COLO668 (cell line): ENCODE data around the gene SLC8A1.

Experiments
- DNase-seq: peaks from one replicate; lab custom pipeline; 2025; ENCODE audit not compliant: unreplicated experiment; lab: John Stamatoyannopoulos, UW

SLC8A1 gene

GRCh38 chr2:40451918-40452605, at the start of gene SLC8A1:
SLC8A1 (minus strand) TSS chr2:40452090.
- DNase-seq = peak; percentile 67

- DNase-seq = no peak
Measured at GRCh38 chr2:40499437-40499836, 47.5 kb upstream of the SLC8A1 start.

DNA sequence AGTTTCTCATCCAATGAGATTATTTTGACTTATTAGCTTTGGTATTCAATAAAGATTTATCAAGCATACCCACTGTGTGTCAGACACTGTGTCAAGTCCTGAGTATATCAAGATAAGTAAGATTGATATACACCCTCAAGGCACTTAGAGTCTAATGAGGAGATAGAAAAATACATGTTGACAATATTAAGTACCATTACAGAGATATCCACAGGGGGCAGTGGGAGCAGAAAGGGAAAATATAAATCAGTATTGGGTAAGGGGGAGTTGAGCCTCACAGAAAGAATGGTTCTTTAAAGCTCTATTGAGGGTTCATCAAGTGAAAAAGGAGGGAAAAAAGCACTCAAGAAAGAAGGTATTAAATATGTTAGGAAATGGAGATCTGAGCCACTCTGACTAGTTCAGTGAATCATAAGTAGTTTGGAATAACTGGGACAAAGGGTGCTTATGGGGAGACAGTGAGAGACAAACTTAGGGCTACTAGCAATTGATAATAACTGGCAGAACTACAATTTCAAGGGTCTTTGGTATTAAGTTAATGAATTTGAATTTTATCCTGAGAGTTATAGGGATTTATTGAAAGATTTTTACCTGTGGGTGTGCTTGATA, 45.5 kb upstream of the SLC8A1 start:
- no peak for DNase-seq

- no peak for DNase-seq
Measured at GRCh38 chr2:40489678-40489960, 37.7 kb upstream of the SLC8A1 start.

- no peak for DNase-seq
Measured at GRCh38 chr2:40488927-40489677, 37.2 kb upstream of the SLC8A1 start.

- no peak for DNase-seq
Measured at GRCh38 chr2:40488101-40488601, 36.3 kb upstream of the SLC8A1 start.

DNA sequence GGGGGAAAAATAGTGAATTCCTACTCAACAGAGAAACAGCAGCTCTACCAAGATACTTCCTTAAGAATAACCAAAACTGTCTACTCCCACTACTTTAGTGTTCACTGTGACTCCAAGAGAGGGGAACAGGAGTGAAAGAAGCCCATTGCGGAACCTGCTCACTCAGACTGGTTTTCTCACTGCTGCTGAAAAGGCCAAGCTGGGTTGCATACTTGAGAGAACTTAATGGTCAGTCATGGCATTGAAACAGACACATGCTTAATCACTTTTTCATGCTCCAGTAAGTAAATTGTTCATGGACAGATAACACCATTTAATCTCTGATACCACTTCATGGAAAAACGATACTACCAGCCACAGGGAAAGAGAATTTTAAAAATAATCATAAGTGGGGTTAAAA, 35.7 kb upstream of the SLC8A1 start:
- DNase-seq = no peak

GRCh38 chr2:40485854-40486253, 34.0 kb upstream of the SLC8A1 start:
- DNase-seq = no peak

DNA sequence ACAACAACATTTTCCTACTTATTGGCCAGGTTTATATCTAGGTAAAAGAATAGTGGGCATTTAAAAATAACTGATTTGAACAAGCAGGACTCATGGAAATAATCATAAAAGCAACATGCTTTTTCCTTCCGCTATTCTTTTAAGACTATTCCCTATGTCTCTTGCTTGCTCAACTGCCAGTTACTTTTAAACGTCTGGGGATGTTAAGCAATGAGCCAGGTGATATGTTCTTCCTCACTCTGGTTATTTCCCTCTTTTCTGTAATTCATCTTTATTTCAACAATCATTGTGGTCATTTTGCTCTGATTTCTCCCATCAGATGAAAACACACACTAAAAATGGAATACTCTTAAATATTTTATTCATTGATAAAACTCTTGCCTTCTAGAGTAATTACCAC, 33.4 kb upstream of the SLC8A1 start:
- no peak for DNase-seq

GRCh38 chr2:40483549-40484243, 31.8 kb upstream of the SLC8A1 start:
- no peak for DNase-seq

DNA sequence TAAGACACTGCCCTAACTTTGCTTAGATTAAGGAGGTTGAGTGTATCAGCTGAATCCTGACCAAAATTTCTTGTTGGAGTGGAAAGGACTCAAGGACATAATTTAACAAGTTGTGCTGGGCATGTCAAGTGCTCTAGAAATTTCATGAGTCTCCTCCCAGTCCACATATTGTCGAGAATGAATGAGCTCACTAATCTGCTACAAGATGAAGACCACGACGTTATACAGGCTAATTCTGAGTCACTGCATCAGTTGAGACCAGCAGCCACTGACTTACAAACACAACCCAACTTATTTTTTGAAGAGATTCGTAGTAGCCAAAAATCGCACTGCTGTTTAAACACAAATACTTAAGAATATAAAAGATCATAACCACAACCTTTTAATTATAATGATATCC, 28.7 kb upstream of the SLC8A1 start:
- no peak for DNase-seq

DNA sequence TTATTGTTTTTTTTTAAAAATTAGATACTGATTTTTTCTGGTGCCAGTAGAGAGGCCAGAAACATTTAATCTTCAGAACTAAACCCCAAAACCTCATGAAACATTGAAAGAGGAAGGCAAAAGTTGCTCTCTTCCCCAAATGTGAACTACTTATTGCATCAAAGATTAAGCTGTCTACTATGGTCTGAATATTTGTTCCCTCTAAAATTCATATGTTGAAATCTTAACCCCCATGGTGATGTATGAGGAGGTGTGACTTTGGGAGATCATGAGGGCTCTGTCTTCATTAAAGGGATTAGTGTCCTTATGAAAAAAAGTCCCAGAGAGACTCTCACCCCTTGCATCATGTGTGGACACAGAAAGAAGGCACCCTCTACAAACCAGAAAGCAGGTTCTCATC, 28.2 kb upstream of the SLC8A1 start:
- DNase-seq = no peak

- DNase-seq = no peak
Measured at GRCh38 chr2:40477361-40477760, 25.5 kb upstream of the SLC8A1 start.

DNA sequence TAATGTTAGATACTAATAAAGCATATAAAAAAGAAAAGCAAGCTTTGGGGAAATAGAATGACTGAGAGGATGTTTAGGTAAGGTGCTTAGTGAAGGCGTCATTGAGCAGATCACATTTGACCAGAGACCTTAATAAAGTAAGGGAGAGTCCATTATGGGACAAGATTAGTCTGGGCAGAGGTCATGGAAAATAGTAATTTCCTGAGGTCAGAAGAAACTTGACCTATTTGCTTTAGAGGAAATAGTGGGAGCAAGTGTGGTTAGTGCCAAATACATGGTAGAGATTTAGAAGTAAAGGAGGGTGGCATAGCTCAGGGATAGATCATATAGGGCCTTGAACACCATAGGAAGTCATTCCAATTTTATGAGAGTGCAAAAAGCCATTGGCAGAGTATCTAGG, 24.5 kb upstream of the SLC8A1 start:
- DNase-seq = no peak

DNA sequence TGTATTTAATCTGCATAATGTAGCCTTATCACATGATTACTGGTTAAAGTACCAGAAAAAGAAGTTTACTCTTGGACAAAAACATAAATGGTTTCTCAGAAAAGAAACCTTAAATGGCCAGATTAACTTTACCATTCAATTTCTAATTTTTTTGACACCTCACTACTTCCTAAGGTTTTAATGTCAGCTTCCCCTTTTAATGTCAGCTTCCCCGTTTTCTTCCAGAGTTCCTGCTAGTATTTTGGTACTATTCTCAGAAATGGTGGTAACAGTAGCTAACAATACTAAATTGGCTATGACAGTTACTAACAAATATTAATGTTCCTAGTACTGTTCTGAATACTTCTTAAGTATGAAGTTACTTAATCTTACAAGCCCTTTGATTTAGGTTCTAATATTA, 22.4 kb upstream of the SLC8A1 start:
- DNase-seq = no peak

DNA sequence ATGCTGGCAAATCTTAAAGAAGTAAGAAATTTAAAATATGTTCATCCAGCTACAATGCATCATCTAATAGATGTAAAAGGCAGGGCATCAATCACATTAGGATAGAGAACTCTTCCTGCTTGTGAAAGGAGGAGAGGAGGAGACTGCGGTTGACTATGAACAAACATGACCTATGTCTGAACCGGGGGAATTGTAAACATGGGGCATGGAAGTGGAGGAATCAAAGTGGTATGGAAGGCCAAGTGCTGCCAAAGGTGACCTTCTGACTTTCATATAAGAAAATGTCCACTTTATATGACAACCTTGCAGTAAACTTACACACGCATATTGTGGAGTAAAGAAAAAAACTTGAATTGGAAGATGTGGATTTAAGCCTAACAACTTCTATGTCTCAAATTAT, 20.0 kb upstream of the SLC8A1 start:
- DNase-seq = no peak

DNA sequence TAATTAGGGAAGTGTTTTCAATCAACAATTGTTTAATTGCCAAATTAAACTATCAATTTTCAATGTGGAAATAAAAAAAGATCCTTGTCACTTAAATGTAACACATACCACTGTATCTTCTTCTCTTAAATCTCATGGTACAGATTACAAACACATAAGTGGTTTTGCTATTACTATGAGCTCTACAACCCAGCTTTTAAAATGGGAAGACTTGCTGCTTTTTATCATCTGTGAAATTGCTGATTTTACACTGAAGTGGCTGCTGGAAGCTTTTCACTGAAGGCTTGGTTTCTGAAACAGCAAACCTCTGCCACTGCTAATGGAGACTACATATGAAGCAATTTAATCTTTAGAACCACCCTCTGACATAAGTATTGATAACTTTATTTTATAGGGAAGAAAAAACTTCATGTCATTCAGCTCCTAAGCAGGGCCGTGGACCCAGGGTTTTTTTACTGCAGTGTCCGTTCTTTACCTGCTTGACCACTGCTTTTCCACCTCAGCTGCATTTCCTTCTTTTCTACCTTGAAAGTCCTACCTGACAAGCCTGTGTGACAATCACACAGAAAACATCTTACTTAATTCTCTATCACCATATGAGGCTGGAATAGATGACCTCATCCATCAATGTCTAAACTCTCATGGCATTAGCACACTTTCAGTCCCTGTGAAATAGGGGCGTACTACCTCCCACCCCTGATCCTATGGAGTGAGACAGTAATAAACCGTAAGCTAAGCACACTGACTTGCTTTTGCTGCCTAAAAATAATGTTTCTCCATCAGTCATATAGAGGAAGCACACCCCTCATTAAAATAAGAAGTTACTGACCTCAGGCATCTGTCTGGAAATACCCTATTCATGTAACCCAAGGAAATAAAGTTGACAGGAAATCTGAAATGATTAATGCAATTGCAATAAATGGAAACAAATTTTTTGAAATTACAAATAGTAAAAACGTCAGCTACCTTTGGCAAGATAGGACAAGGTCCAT, 19.2 kb upstream of the SLC8A1 start:
- DNase-seq = no peak

GRCh38 chr2:40466935-40467572, 15.2 kb upstream of the SLC8A1 start:
- DNase-seq = no peak

GRCh38 chr2:40466332-40466906, 14.5 kb upstream of the SLC8A1 start:
- DNase-seq = no peak

GRCh38 chr2:40463112-40463511, 11.2 kb upstream of the SLC8A1 start:
- DNase-seq = no peak
